ENCODE results near the gene TNRC6A. TPM values are rescaled to one million over a fixed set of nuclear protein-coding genes. Genes with fewer than 3 reads are reported as not detected.

TNRC6A gene
- total and polyA plus RNA-seq, 9 of the 15 experiments (the other 6 are each of a cell fraction or from before 2014, with no cell fraction given): 3.4 to 32.1 (median 26.6) TPM

DNA sequence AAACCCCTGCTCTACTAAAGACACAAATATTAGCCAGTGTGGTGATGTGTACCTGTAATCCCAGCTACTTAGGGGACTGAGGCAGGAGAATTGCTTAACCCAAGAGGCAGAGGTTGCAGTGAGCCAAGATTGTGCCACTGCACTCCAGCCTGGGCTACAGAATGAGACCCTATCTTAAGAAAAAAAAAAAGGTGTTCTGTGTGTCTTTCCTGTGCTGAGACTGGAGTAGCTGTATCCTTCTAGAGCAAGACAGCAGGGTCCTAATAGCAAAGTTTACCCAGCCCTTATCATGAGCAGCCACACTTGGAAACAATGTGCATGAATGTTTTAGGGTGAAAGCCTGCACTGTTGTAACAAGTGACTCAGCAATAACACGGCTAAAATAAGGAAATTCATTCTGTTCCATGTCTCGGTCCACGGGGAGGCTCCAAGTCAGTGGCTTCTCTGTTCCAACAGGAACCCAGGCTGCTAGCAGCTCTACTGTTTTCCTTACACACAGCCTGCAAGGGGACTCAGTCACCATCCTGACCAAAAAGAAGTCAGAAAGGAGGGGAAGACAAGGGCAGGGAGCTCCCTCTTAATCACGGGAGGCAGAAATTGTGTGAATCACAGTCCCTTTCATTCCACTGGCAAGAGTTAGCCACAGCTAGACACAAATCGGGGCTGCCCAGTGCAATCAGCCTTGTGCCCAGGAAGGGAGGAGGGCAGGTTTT lies 109.3 kb downstream of the TNRC6A start (continued):
- TF ChIP-seq, protein P1, sequence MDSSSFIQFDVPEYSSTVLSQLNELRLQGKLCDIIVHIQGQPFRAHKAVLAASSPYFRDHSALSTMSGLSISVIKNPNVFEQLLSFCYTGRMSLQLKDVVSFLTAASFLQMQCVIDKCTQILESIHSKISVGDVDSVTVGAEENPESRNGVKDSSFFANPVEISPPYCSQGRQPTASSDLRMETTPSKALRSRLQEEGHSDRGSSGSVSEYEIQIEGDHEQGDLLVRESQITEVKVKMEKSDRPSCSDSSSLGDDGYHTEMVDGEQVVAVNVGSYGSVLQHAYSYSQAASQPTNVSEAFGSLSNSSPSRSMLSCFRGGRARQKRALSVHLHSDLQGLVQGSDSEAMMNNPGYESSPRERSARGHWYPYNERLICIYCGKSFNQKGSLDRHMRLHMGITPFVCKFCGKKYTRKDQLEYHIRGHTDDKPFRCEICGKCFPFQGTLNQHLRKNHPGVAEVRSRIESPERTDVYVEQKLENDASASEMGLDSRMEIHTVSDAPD (CRISPR knock-in tag; IDR thresholded peaks at IDR 0.05): no peak
- no peak for TF ChIP-seq EZH2 (IDR thresholded peaks at IDR 0.05; ENCODE audit: borderline replicate concordance, low read depth, low read length)
- peak; percentile 90; the same call in 1 of the 2 replicates for TF ChIP-seq LEF1 (IDR thresholded peaks at IDR 0.05)
- no peak for TF ChIP-seq ZNF77 (CRISPR knock-in tag; IDR thresholded peaks at IDR 0.05)
- peak; percentile 73; the same call in 1 of the 2 replicates for TF ChIP-seq MYNN (IDR thresholded peaks at IDR 0.05)
- TF ChIP-seq MYNN (CRISPR knock-in tag; IDR thresholded peaks at IDR 0.05): no peak
- TF ChIP-seq, protein P2, sequence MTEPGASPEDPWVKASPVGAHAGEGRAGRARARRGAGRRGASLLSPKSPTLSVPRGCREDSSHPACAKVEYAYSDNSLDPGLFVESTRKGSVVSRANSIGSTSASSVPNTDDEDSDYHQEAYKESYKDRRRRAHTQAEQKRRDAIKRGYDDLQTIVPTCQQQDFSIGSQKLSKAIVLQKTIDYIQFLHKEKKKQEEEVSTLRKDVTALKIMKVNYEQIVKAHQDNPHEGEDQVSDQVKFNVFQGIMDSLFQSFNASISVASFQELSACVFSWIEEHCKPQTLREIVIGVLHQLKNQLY (CRISPR knock-in tag; conservative IDR thresholded peaks at IDR 0.05): no peak
- TF ChIP-seq ZNF134 (CRISPR knock-in tag; conservative IDR thresholded peaks at IDR 0.05): no peak
- TF ChIP-seq IFI16 (CRISPR knock-in tag; IDR thresholded peaks at IDR 0.05): no peak
- no peak for TF ChIP-seq HNRNPUL1 (IDR thresholded peaks at IDR 0.05; ENCODE audit: low read length)
- TF ChIP-seq HDAC3 (IDR thresholded peaks at IDR 0.05; ENCODE audit: borderline replicate concordance, partially characterized antibody): peak; percentile 74
- TF ChIP-seq SIN3A (IDR thresholded peaks at IDR 0.05; ENCODE audit: borderline replicate concordance in 2 of 2, control insufficient read depth in 1 of 2, low read depth in 2 of 2, low read length in 2 of 2): no peak
- TF ChIP-seq, protein P3, sequence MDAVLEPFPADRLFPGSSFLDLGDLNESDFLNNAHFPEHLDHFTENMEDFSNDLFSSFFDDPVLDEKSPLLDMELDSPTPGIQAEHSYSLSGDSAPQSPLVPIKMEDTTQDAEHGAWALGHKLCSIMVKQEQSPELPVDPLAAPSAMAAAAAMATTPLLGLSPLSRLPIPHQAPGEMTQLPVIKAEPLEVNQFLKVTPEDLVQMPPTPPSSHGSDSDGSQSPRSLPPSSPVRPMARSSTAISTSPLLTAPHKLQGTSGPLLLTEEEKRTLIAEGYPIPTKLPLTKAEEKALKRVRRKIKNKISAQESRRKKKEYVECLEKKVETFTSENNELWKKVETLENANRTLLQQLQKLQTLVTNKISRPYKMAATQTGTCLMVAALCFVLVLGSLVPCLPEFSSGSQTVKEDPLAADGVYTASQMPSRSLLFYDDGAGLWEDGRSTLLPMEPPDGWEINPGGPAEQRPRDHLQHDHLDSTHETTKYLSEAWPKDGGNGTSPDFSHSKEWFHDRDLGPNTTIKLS (IDR thresholded peaks at IDR 0.05; ENCODE audit: borderline replicate concordance, low read depth): peak; percentile 85; the same call in 1 of the 2 replicates
- TF ChIP-seq CC2D1A (IDR thresholded peaks at IDR 0.05): peak; percentile 76; the same call in 1 of the 2 replicates
- peak; percentile 99 for TF ChIP-seq C11orf30 (IDR thresholded peaks at IDR 0.05; ENCODE audit: low read depth)
- peak; percentile 81 for TF ChIP-seq SMAD4 (CRISPR knock-in tag; conservative IDR thresholded peaks at IDR 0.05)
- TF ChIP-seq KLF16 (IDR thresholded peaks at IDR 0.05): peak; percentile 77; the same call in 1 of the 2 replicates
- no peak for TF ChIP-seq HLTF (IDR thresholded peaks at IDR 0.05)
- TF ChIP-seq TAF1 (IDR thresholded peaks at IDR 0.05; ENCODE audit: control insufficient read depth, extremely low read depth, insufficient read depth, low read length, severe bottlenecking): no peak
- TF ChIP-seq NUFIP1 (IDR thresholded peaks at IDR 0.05; ENCODE audit: partially characterized antibody): no peak
- TF ChIP-seq, protein P4, sequence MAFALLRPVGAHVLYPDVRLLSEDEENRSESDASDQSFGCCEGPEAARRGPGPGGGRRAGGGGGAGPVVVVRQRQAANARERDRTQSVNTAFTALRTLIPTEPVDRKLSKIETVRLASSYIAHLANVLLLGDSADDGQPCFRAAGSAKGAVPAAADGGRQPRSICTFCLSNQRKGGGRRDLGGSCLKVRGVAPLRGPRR (CRISPR knock-in tag; IDR thresholded peaks at IDR 0.05): no peak
- peak; percentile 87 for TF ChIP-seq HMGN3 (IDR thresholded peaks at IDR 0.05; ENCODE audit: borderline replicate concordance, extremely low read depth, insufficient read length, low read depth, low read length)
